IMR-90 (cell line): ENCODE measurements around the gene TTC28. TPM values are rescaled to one million over a fixed set of nuclear protein-coding genes. Genes with fewer than 3 reads are reported as not detected.

ENCODE experiments used
- ATAC-seq: fragments of 200-7000 bp; cut with Tn5 transposase; 2 replicates; pipeline ENCODE4 v1.9.1; 2020; ENCODE audit warnings: low read depth, mild to moderate bottlenecking, moderate library complexity
- BruUV-seq: library from RNA; stranded (reverse); fragments of 400-500 nt; replicated peaks from 2 replicates; lab custom pipeline; 2021; lab: Mats Ljungman, UMichigan
- CTCF ChIA-PET: fragments of 300-600 bp; formaldehyde crosslinking; extraction: SDS; loops from one replicate; lab custom pipeline; 2021; ENCODE audit warnings: antibody characterized with exemption; lab: Yijun Ruan, JAX
- POLR2A ChIA-PET: fragments of 300-600 bp; sonication (Branson Sonifier 250); formaldehyde crosslinking; loops from one replicate; lab custom pipeline; 2022; ENCODE audit warnings: antibody characterized with exemption; ENCODE audit not compliant: unreplicated experiment; lab: Charles Lee
- DNase-seq: peaks from one replicate; pipeline ENCODE4 v3.0.0; 2013
- H2AFZ ChIP-seq: replicated peaks from 2 replicates; pipeline ENCODE3; 2013; ENCODE audit warnings: low read length, mild to moderate bottlenecking; ENCODE audit not compliant: poor library complexity
- H2AK5ac ChIP-seq: 2 replicates; pipeline ENCODE4 v1.6.1; 2013; ENCODE audit warnings: low read depth, low read length, inconsistent platforms
- H2AK9ac ChIP-seq: replicated peaks from 2 replicates; pipeline ENCODE3; 2013; ENCODE audit warnings: mild to moderate bottlenecking, low read depth, low read length, moderate library complexity; ENCODE audit not compliant: poor library complexity
- H2BK120ac ChIP-seq: 2 replicates; pipeline ENCODE4 v1.6.1; 2013; ENCODE audit warnings: low read depth, low read length, inconsistent platforms
- H2BK15ac ChIP-seq: 3 replicates; pipeline ENCODE4 v1.6.1; 2013; ENCODE audit warnings: low read depth, low read length, inconsistent platforms
- H2BK20ac ChIP-seq: 2 replicates; pipeline ENCODE4 v1.6.1; 2013; ENCODE audit warnings: low read depth, mild to moderate bottlenecking, inconsistent platforms, low read length, moderate library complexity
- H2BK5ac ChIP-seq: 2 replicates; pipeline ENCODE4 v1.6.1; 2013; ENCODE audit warnings: mild to moderate bottlenecking, low read depth, low read length, inconsistent platforms; ENCODE audit not compliant: poor library complexity, severe bottlenecking
- H3K14ac ChIP-seq: replicated peaks from 2 replicates; pipeline ENCODE4 v1.6.1; 2013; ENCODE audit warnings: low read depth, low read length, inconsistent platforms
- H3K18ac ChIP-seq: 2 replicates; pipeline ENCODE4 v1.6.1; 2013; ENCODE audit warnings: low read depth, low read length, control low read depth
- H3K23ac ChIP-seq: 2 replicates; pipeline ENCODE4 v1.6.1; 2013; ENCODE audit warnings: low read depth, low read length, inconsistent platforms
- H3K27ac ChIP-seq: 2 replicates; pipeline ENCODE4 v1.5.1; 2013; ENCODE audit warnings: mild to moderate bottlenecking, control low read depth, low read length; ENCODE audit not compliant: insufficient read depth
- H3K27me3 ChIP-seq: 2 replicates; pipeline ENCODE4 v1.6.1; 2013; ENCODE audit warnings: low read length; ENCODE audit not compliant: control insufficient read depth, insufficient read depth
- H3K36me3 ChIP-seq: 2 replicates; pipeline ENCODE4 v1.6.1; 2013; ENCODE audit warnings: low read length, mixed read lengths; ENCODE audit not compliant: control insufficient read depth, insufficient read depth
- H3K4ac ChIP-seq: 2 replicates; pipeline ENCODE4 v1.6.1; 2013; ENCODE audit warnings: low read depth, low read length, inconsistent platforms
- H3K4me1 ChIP-seq: 2 replicates; pipeline ENCODE4 v1.6.1; 2013; ENCODE audit warnings: low read length, mixed read lengths; ENCODE audit not compliant: control insufficient read depth, insufficient read depth
- H3K4me2 ChIP-seq: 2 replicates; pipeline ENCODE4 v1.6.1; 2013; ENCODE audit warnings: low read depth, mild to moderate bottlenecking, control low read depth, low read length, moderate library complexity
- H3K4me3 ChIP-seq: 2 replicates; pipeline ENCODE4 v1.5.1; 2013; ENCODE audit warnings: low read depth, mild to moderate bottlenecking, control low read depth, low read length, moderate library complexity; ENCODE audit not compliant: insufficient read depth
- H3K56ac ChIP-seq: 2 replicates; pipeline ENCODE4 v1.6.1; 2013; ENCODE audit warnings: low read length, inconsistent platforms; ENCODE audit not compliant: insufficient read depth; ENCODE audit errors: extremely low read depth
- H3K79me1 ChIP-seq, 2 experiments: 2 replicates each; pipeline ENCODE4 v1.6.1; 2013; ENCODE audit warnings: low read length in 2 of 2, inconsistent platforms in 1 of 2, low read depth in 1 of 2
- H3K9ac ChIP-seq: 2 replicates; pipeline ENCODE4 v1.6.1; 2013; ENCODE audit warnings: low read depth, low read length, control low read depth
- H3K9me1 ChIP-seq: 2 replicates; pipeline ENCODE4 v1.6.1; 2013; ENCODE audit warnings: low read length, inconsistent platforms; ENCODE audit not compliant: insufficient read depth
- H3K9me3 ChIP-seq: 2 replicates; pipeline ENCODE4 v1.6.1; 2013; ENCODE audit warnings: low read length; ENCODE audit not compliant: control insufficient read depth, insufficient read depth
- H4K20me1 ChIP-seq: 2 replicates; pipeline ENCODE4 v1.6.1; 2013; ENCODE audit warnings: low read length, inconsistent platforms; ENCODE audit not compliant: insufficient read depth
- H4K5ac ChIP-seq: 2 replicates; pipeline ENCODE4 v1.6.1; 2013; ENCODE audit warnings: mild to moderate bottlenecking, low read depth, low read length, control low read depth
- H4K8ac ChIP-seq, 2 experiments: 2 replicates each; pipeline ENCODE4 v1.6.1; 2013; ENCODE audit warnings: low read depth in 2 of 2, low read length in 2 of 2, control low read depth in 1 of 2, inconsistent platforms in 1 of 2
- H4K91ac ChIP-seq: 2 replicates; pipeline ENCODE4 v1.6.1; 2013; ENCODE audit warnings: low read depth, low read length, inconsistent platforms; ENCODE audit not compliant: insufficient read depth
- BHLHE40 ChIP-seq: fragments of 150-350 bp; IDR thresholded peaks from 2 replicates; pipeline ENCODE4 v1.6.1; 2016; ENCODE audit warnings: mild to moderate bottlenecking, low read depth, low read length
- MAZ ChIP-seq: IDR thresholded peaks from 2 replicates; pipeline ENCODE4 v1.6.1; 2012; ENCODE audit warnings: low read depth, mild to moderate bottlenecking, low read length, improper control_type of control experiment, moderate library complexity, borderline replicate concordance
- WGBS, 2 experiments: methylation state at CpG; one replicate each; pipeline versions ENCODE4 v1.1.5 to v1.1.7; 2013; ENCODE audit warnings: missing lambda C conversion rate in 2 of 2; ENCODE audit not compliant: insufficient read length in 1 of 2; ENCODE audit errors: extremely low coverage in 2 of 2; 5-methylcytosine and 5-hydroxymethylcytosine counted together
- dilution Hi-C: fragments of 300-500 bp; cut with HindIII; formaldehyde crosslinking; loops from one replicate; pipeline ENCODE4 v1.14.3; 2018; ENCODE audit warnings: low sequenced_read_pairs; ENCODE audit not compliant: unreplicated experiment
- in situ Hi-C: fragments of 300-500 bp; cut with MboI; formaldehyde crosslinking; loops from 3 replicates; pipeline ENCODE4 v1.14.3; 2019; ENCODE audit warnings: low sequenced_read_pairs, inconsistent platforms, mixed read lengths
- intact Hi-C: fragments of 100-400 bp; cut with micrococcal nuclease; formaldehyde crosslinking; loops from 2 replicates; pipeline ENCODE4 v1.10.0; 2022
- polyA plus RNA-seq, 3 experiments: library from polyadenylated mRNA; depleted of rRNA; stranded (reverse); fragments of >200 nt; gene quantifications; 2 replicates each; pipeline ENCODE4 v1.2.3, GENCODE V29; 2012; ENCODE audit warnings: low replicate concordance in 1 of 3
- total RNA-seq: library from RNA; depleted of rRNA; stranded (reverse); fragments of >200 nt; gene quantifications from 2 replicates; pipeline ENCODE4 v1.2.3, GENCODE V29; 2012

The TTC28 gene
- total and polyA plus RNA-seq, 2 of the 4 experiments (the other 2 are of a cell fraction) = 5.6 to 13.3 TPM

GRCh38 chr22:28441720-28442263 is 237.8 kb downstream of the TTC28 start:
- WGBS, 2 experiments = 18% methylated on average over 11 of the region's 16 CpGs; no CpG with 5 or more reads in 1 of the 2 experiments
- H3K9me3 ChIP-seq = no peaks in the 10 kb centered on the region
- in situ Hi-C loops = loop anchor here (25.0 kb wide), 1 partner anchor 379 kb away; no protein-coding TSS in a partner anchor
- peak overlapping the region; percentile 61 for H3K23ac ChIP-seq
- peak overlapping the region; percentile 75 for H3K27ac ChIP-seq
- peak overlapping the region; percentile 81; the same call in 1 of the 2 replicates for H2AK5ac ChIP-seq
- peak overlapping the region; percentile 72 for H4K91ac ChIP-seq
- peaks cover 5% of the 10 kb centered on the region; the same call in 1 of the 2 replicates for H3K4me1 ChIP-seq
- ChIA-PET POLR2A (interaction anchor here (0.6 kb wide), 1 partner anchor 48 kb away, joined by 19 read pairs; no protein-coding TSS in a partner anchor), CTCF (interaction anchor here (0.5 to 1.0 kb wide), 2 partner anchors 303 to 421 kb away, joined by 3 to 4 read pairs; no protein-coding TSS in a partner anchor)
- peak overlapping the region; percentile 91 for H3K18ac ChIP-seq
- ATAC-seq (peak; percentile 10), DNase-seq (no peak)
- H3K14ac ChIP-seq = peak overlapping the region; percentile 92
- H2BK20ac ChIP-seq = peak overlapping the region; percentile 76; the same call in 1 of the 2 replicates
- TF ChIP-seq MAZ (no peak), BHLHE40 (0 out of 2 replicates have a peak, but pooled peaks have one; percentile 19)
- peak overlapping the region; percentile 49; the same call in 1 of the 3 replicates for H2BK15ac ChIP-seq
- no peak overlapping the region for H2AK9ac ChIP-seq
- peak overlapping the region; percentile 96 for H4K8ac ChIP-seq
- peak overlapping the region; percentile 77 for H3K9ac ChIP-seq
- H3K36me3 ChIP-seq = no peaks in the 10 kb centered on the region
- peak overlapping the region; percentile 90 for H2AFZ ChIP-seq
- no peaks in the 10 kb centered on the region for H4K20me1 ChIP-seq
- peak overlapping the region; percentile 93 for H2BK120ac ChIP-seq
- no peaks in the 10 kb centered on the region for H3K27me3 ChIP-seq
- H2BK5ac ChIP-seq = peak overlapping the region; percentile 53
- peak overlapping the region; percentile 73 for H3K56ac ChIP-seq
- peak overlapping the region; percentile 82 for H3K4me2 ChIP-seq
- H3K4ac ChIP-seq = peak overlapping the region; percentile 91
- H4K5ac ChIP-seq = peak overlapping the region; percentile 84
- H3K79me1 ChIP-seq = peaks cover 21 to 25% of the 10 kb centered on the region in 2 experiments
- intact Hi-C loops = loop anchor here (1.0 to 5.0 kb wide), 6 partner anchors 44 to 421 kb away; no protein-coding TSS in a partner anchor
- no TSS peak for BruUV-seq
- no peaks in the 10 kb centered on the region for H3K9me1 ChIP-seq
- dilution Hi-C loops = no loop called here
- H3K4me3 ChIP-seq = peak overlapping the region; percentile 45
